GM19035 (cell line): ENCODE measurements around the gene UBE3C.

Experiments
- ATAC-seq: cut with Tn5 transposase; IDR thresholded peaks from one replicate; pipeline ENCODE4 v1.9.1; 2021; ENCODE audit not compliant: unreplicated experiment

Gene UBE3C

GRCh38 chr7:157168571-157168970 lies 29.8 kb downstream of the UBE3C start:
- no peak for ATAC-seq

- ATAC-seq, result no peak
Measured at GRCh38 chr7:157176771-157177170, 38.0 kb downstream of the UBE3C start.

- no peak for ATAC-seq
Measured at GRCh38 chr7:157177333-157177982, 38.7 kb downstream of the UBE3C start.

GRCh38 chr7:157177983-157178381 lies 39.3 kb downstream of the UBE3C start:
- no peak for ATAC-seq

GRCh38 chr7:157183832-157184231 lies 45.1 kb downstream of the UBE3C start:
- no peak for ATAC-seq

GRCh38 chr7:157188091-157188665 lies 49.5 kb downstream of the UBE3C start:
- no peak for ATAC-seq

GRCh38 chr7:157189405-157189804 lies 50.7 kb downstream of the UBE3C start:
- no peak for ATAC-seq

GRCh38 chr7:157192861-157193260 lies 54.1 kb downstream of the UBE3C start:
- ATAC-seq, result no peak

GRCh38 chr7:157193274-157193673 lies 54.5 kb downstream of the UBE3C start:
- ATAC-seq, result no peak

- no peak for ATAC-seq
Measured at GRCh38 chr7:157194948-157195347, 56.2 kb downstream of the UBE3C start.

- ATAC-seq, result no peak
Measured at GRCh38 chr7:157195868-157196267, 57.1 kb downstream of the UBE3C start.

GRCh38 chr7:157204134-157204533 lies 65.4 kb downstream of the UBE3C start:
- ATAC-seq, result no peak

GRCh38 chr7:157205438-157205837 lies 66.7 kb downstream of the UBE3C start:
- ATAC-seq, result no peak

- ATAC-seq, result no peak
Measured at GRCh38 chr7:157208571-157209413, 70.1 kb downstream of the UBE3C start.

GRCh38 chr7:157210682-157211081 lies 72.0 kb downstream of the UBE3C start:
- ATAC-seq, result no peak

GRCh38 chr7:157211690-157212089 lies 73.0 kb downstream of the UBE3C start:
- no peak for ATAC-seq

GRCh38 chr7:157219154-157219553 lies 80.4 kb downstream of the UBE3C start:
- ATAC-seq, result peak; percentile 86

- ATAC-seq, result no peak
Measured at GRCh38 chr7:157220916-157221569, 82.3 kb downstream of the UBE3C start.

- ATAC-seq, result no peak
Measured at GRCh38 chr7:157222687-157223086, 84.0 kb downstream of the UBE3C start.

- no peak for ATAC-seq
Measured at GRCh38 chr7:157224627-157225026, 85.9 kb downstream of the UBE3C start.

GRCh38 chr7:157228864-157229422 lies 90.2 kb downstream of the UBE3C start:
- ATAC-seq, result no peak
